ENCODE results near the gene SOST.

DNA sequence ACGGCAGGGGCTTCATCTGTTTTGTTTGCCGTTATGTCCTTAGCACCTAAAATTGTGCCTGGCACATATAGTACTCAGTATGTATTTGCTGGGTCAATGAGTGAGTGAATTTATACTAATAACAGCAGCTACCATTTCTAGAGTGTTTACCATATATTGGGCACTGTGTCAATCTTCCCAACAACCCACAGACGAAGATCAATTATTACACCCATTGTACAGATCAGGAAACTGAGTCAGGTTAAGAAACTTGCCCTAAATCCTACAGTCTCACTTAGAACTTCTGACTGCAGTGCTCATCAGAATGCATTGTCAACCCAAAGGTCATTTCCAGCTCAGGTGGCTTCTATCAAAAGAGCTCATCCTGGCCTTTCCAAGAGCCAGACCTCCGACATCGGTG lies 52.4 kb downstream of the SOST start:
- TF ChIP-seq, protein P1, sequence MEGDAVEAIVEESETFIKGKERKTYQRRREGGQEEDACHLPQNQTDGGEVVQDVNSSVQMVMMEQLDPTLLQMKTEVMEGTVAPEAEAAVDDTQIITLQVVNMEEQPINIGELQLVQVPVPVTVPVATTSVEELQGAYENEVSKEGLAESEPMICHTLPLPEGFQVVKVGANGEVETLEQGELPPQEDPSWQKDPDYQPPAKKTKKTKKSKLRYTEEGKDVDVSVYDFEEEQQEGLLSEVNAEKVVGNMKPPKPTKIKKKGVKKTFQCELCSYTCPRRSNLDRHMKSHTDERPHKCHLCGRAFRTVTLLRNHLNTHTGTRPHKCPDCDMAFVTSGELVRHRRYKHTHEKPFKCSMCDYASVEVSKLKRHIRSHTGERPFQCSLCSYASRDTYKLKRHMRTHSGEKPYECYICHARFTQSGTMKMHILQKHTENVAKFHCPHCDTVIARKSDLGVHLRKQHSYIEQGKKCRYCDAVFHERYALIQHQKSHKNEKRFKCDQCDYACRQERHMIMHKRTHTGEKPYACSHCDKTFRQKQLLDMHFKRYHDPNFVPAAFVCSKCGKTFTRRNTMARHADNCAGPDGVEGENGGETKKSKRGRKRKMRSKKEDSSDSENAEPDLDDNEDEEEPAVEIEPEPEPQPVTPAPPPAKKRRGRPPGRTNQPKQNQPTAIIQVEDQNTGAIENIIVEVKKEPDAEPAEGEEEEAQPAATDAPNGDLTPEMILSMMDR (IDR thresholded peaks at IDR 0.05): no peak
- no peak for TF ChIP-seq POLR2AphosphoS5 (IDR thresholded peaks at IDR 0.05)
